Progenitor cell of endocrine pancreas (in vitro differentiated cells): ENCODE results near the gene DPYSL5. TPM values are rescaled to one million over a fixed set of nuclear protein-coding genes. Genes with fewer than 3 reads are reported as not detected.

Source experiments
- DNase-seq: peaks from one replicate; pipeline ENCODE4 v3.0.0; 2021; ENCODE audit warnings: low spot score; ENCODE audit not compliant: unreplicated experiment
- H3K27ac Mint-ChIP-seq: 2 replicates; pipeline ENCODE4 v1.8.0; 2021; ENCODE audit warnings: mild to moderate bottlenecking, moderate library complexity, mixed read lengths
- H3K27me3 Mint-ChIP-seq: 2 replicates; pipeline ENCODE4 v1.8.0; 2021; ENCODE audit warnings: mixed read lengths
- H3K36me3 Mint-ChIP-seq: 2 replicates; pipeline ENCODE4 v1.8.0; 2022; ENCODE audit warnings: mixed read lengths; ENCODE audit not compliant: insufficient read depth
- H3K4me1 Mint-ChIP-seq: 2 replicates; pipeline ENCODE4 v1.8.0; 2021; ENCODE audit warnings: low read depth, mixed read lengths
- H3K4me3 Mint-ChIP-seq: 2 replicates; pipeline ENCODE4 v1.8.0; 2021; ENCODE audit warnings: low read depth, mild to moderate bottlenecking, moderate library complexity, mixed read lengths
- H3K9me3 Mint-ChIP-seq: 2 replicates; pipeline ENCODE4 v1.8.0; 2021; ENCODE audit warnings: low read depth, mixed read lengths
- total RNA-seq: library from RNA; stranded (reverse); gene quantifications from 2 replicates; pipeline ENCODE4 v1.2.1, GENCODE V29; 2021
- TF ChIP-seq, protein P1 (sequence below): fragments of 200-600 bp; sonication (generic); IDR thresholded peaks from one replicate; pipeline ENCODE4 v1.5.0; 2021; ENCODE audit warnings: antibody characterized with exemption, mild to moderate bottlenecking; ENCODE audit not compliant: unreplicated experiment

Gene DPYSL5
- total RNA-seq, 1 donor from 2014 or later, result 75.0 TPM

- Mint-ChIP-seq H3K9me3 (no peaks in the 10 kb centered on the region), H3K4me1 (no peaks in the 10 kb centered on the region), H3K4me3 (no peak overlapping the region), H3K27me3 (peaks cover 3% of the 10 kb centered on the region), H3K27ac (no peak overlapping the region), H3K36me3 (peaks cover 11% of the 10 kb centered on the region)
- no peak for DNase-seq
- TF ChIP-seq, protein P1, sequence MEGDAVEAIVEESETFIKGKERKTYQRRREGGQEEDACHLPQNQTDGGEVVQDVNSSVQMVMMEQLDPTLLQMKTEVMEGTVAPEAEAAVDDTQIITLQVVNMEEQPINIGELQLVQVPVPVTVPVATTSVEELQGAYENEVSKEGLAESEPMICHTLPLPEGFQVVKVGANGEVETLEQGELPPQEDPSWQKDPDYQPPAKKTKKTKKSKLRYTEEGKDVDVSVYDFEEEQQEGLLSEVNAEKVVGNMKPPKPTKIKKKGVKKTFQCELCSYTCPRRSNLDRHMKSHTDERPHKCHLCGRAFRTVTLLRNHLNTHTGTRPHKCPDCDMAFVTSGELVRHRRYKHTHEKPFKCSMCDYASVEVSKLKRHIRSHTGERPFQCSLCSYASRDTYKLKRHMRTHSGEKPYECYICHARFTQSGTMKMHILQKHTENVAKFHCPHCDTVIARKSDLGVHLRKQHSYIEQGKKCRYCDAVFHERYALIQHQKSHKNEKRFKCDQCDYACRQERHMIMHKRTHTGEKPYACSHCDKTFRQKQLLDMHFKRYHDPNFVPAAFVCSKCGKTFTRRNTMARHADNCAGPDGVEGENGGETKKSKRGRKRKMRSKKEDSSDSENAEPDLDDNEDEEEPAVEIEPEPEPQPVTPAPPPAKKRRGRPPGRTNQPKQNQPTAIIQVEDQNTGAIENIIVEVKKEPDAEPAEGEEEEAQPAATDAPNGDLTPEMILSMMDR, result no peak
These were observed 99.2 kb downstream of the DPYSL5 start for GRCh38 chr2:26946841-26947784.

DNA sequence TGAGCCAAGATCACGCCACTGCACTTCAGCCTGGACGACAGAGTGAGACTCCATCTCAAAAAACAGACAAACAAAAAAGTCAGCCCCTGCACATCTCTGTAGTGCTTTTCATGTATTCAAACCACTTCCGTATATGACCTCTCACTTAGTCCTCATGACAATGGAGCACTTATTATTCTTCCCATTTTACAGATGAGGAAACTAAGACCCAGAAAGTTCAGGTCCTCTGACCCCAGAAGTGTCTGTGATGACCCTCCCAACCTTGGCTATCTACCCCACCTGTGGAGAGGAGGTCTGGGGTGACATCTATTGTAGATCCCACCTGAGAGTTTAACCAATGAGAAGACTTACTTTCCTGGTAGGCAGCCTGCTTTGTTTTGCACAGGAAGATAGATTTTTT, 100.9 kb downstream of the DPYSL5 start:
- H3K4me3 Mint-ChIP-seq, result no peak overlapping the region
- DNase-seq, result no peak
- no peak overlapping the region for H3K27ac Mint-ChIP-seq
- no peaks in the 10 kb centered on the region for H3K9me3 Mint-ChIP-seq
- H3K27me3 Mint-ChIP-seq, result peaks cover 2% of the 10 kb centered on the region
- no peaks in the 10 kb centered on the region for H3K4me1 Mint-ChIP-seq
- peaks cover 6% of the 10 kb centered on the region for H3K36me3 Mint-ChIP-seq
- TF ChIP-seq, protein P1, result no peak

DNA sequence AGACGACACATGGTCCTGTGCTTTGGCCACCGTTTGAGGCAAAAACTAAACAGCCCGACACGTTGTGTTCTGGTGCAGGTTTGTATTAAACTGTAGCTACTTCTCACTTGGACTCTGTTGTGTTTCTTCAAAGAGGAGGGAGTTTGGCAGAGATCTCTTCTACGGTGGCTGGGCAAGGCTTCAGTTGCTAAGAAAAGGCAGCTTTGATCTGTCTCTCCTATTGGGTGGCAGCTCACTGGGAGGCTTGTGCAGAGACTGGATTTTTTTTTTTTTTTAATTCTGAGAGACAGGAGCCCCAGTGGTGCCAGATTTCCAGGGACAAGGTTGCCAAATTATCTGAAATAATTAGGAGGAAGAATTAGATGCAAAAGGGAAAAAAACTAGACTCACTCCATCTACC, 102.3 kb downstream of the DPYSL5 start:
- no peak overlapping the region for H3K27ac Mint-ChIP-seq

DNA sequence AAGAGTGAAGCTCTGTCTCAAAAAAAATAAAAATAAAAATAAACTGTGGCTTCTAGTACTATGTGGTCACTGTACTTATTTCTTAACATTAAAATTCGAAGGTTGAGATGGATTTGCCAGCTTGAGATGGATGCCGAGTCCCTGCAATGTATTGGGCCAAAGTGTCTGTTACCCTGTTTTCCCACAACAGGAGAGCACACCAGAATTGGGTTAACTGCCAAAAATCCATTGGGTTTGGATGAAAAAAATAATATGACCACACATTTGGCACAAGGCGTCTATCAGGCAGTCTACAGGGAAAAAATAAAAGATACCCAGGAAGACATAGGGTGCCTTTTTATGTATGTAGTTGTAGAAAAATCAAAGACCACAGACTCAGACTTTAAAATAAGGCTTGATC, 103.3 kb downstream of the DPYSL5 start:
- Mint-ChIP-seq H3K9me3 (no peaks in the 10 kb centered on the region), H3K27ac (no peak overlapping the region), H3K36me3 (peaks cover 6% of the 10 kb centered on the region), H3K27me3 (peaks cover 19% of the 10 kb centered on the region), H3K4me3 (no peak overlapping the region), H3K4me1 (no peaks in the 10 kb centered on the region)
- TF ChIP-seq, protein P1, result no peak
- DNase-seq, result no peak

More for the DNA sequence above, 102.3 kb downstream of the DPYSL5 start:
- DNase-seq, result no peak
- no peaks in the 10 kb centered on the region for H3K9me3 Mint-ChIP-seq
- H3K4me3 Mint-ChIP-seq, result no peak overlapping the region
- H3K4me1 Mint-ChIP-seq, result no peaks in the 10 kb centered on the region
- H3K36me3 Mint-ChIP-seq, result peaks cover 6% of the 10 kb centered on the region
- peaks cover 12% of the 10 kb centered on the region for H3K27me3 Mint-ChIP-seq
- TF ChIP-seq, protein P1, result no peak

DNA sequence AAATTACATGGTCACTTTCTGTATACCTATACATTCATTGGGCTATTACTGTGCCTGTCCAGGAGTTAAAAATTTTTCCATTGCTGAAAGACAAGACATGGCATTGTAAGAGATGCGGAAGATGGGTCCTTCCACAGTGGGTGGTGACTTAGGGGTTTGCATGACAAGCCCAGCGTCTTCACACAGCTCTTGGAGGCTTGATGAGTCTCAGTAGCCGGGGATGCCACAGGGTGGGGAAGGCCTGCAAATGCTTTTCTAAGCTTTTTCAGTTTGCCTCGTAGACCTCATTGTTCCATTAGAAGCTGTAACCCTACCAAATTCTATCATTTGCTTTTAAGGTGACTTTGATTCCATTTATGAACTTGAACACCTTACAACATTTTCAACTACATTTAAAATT, 104.4 kb downstream of the DPYSL5 start:
- H3K27ac Mint-ChIP-seq, result no peak overlapping the region

More for the DNA sequence above, 104.4 kb downstream of the DPYSL5 start:
- no peak for DNase-seq
- H3K27me3 Mint-ChIP-seq, result peaks cover 26% of the 10 kb centered on the region
- H3K4me3 Mint-ChIP-seq, result no peak overlapping the region
- H3K4me1 Mint-ChIP-seq, result no peaks in the 10 kb centered on the region
- peaks cover 4% of the 10 kb centered on the region for H3K36me3 Mint-ChIP-seq
- TF ChIP-seq, protein P1, result no peak
- no peaks in the 10 kb centered on the region for H3K9me3 Mint-ChIP-seq
